HL-60/S4 (cell line): ENCODE results near the gene PPP4C.
"Not testable (repeated sequence)": the region's sequence is repeated elsewhere in the genome, so short reads cannot be mapped to it uniquely, and the experiment has no call there.

Source experiments
- in situ Hi-C: fragments of 300-500 bp; cut with MboI; formaldehyde crosslinking; loops from 2 replicates; pipeline ENCODE4 v1.14.3; 2022; ENCODE audit warnings: low sequenced_read_pairs

The PPP4C gene

GRCh38 chr16:30075503-30076275 lies at the start of gene PPP4C:
Gene PPP4C (plus strand): TSS chr16:30075994. CDS start chr16:30076378, 384 bp downstream.
- in situ Hi-C loops = no loop called here

GRCh38 chr16:30026449-30026848 lies 49.3 kb upstream of the PPP4C start:
- in situ Hi-C loops = no loop called here

GRCh38 chr16:30027588-30028437 lies 48.0 kb upstream of the PPP4C start:
- in situ Hi-C loops = no loop called here

GRCh38 chr16:30028438-30029076 lies 47.2 kb upstream of the PPP4C start:
- in situ Hi-C loops = no loop called here

GRCh38 chr16:30030011-30030685 lies 45.6 kb upstream of the PPP4C start:
- in situ Hi-C loops = no loop called here

GRCh38 chr16:30030841-30031413 lies 44.9 kb upstream of the PPP4C start, which contains the start of gene TLCD3B:
Gene TLCD3B (minus strand): TSS chr16:30031271. CDS start chr16:30030527, 744 bp downstream.
- in situ Hi-C loops = no loop called here

GRCh38 chr16:30031477-30031918 lies 44.3 kb upstream of the PPP4C start:
- in situ Hi-C loops = no loop called here

GRCh38 chr16:30032083-30032819 lies 43.5 kb upstream of the PPP4C start:
- in situ Hi-C loops = no loop called here

GRCh38 chr16:30033270-30033669 lies 42.5 kb upstream of the PPP4C start:
- in situ Hi-C loops = no loop called here

GRCh38 chr16:30040221-30040620 lies 35.6 kb upstream of the PPP4C start:
- in situ Hi-C loops = no loop called here

- in situ Hi-C loops = not testable (repeated sequence)
These were observed 35.1 kb upstream of the PPP4C start for GRCh38 chr16:30040690-30041089.

GRCh38 chr16:30041841-30042240 lies 34.0 kb upstream of the PPP4C start:
- in situ Hi-C loops = no loop called here

- in situ Hi-C loops = no loop called here
These were observed 29.6 kb upstream of the PPP4C start for GRCh38 chr16:30046178-30046577.

GRCh38 chr16:30046588-30046987 lies 29.2 kb upstream of the PPP4C start:
- in situ Hi-C loops = no loop called here

- in situ Hi-C loops = no loop called here
These were observed 25.9 kb upstream of the PPP4C start for GRCh38 chr16:30049871-30050270.

- in situ Hi-C loops = no loop called here
These were observed 24.3 kb upstream of the PPP4C start for GRCh38 chr16:30051518-30051917.

GRCh38 chr16:30052671-30053372 lies 23.0 kb upstream of the PPP4C start:
- in situ Hi-C loops = no loop called here

GRCh38 chr16:30053376-30054015 lies 22.3 kb upstream of the PPP4C start:
- in situ Hi-C loops = no loop called here

GRCh38 chr16:30054451-30054850 lies 21.3 kb upstream of the PPP4C start:
- in situ Hi-C loops = no loop called here
